H1 (cell line): ENCODE measurements around the gene TSPAN32.

ENCODE experiments used
- CTCF ChIP-seq, 3 experiments: IDR thresholded peaks; 1 replicate in 2 of 3; 2 replicates in 1 of 3; pipeline versions ENCODE4 v1.5.1 to v1.6.1; 2011; ENCODE audit warnings: low read length in 3 of 3, mild to moderate bottlenecking in 3 of 3, inconsistent platforms in 2 of 3, low read depth in 1 of 3, moderate library complexity in 1 of 3; ENCODE audit not compliant: insufficient read depth in 1 of 3; ENCODE audit errors: control extremely low read depth in 1 of 3
- POLR2A ChIP-seq, 2 experiments: IDR thresholded peaks; 1 replicate in 1 of 2; 2 replicates in 1 of 2; pipeline ENCODE4 v1.6.1; 2011; ENCODE audit warnings: low read depth in 2 of 2, low read length in 2 of 2, mild to moderate bottlenecking in 2 of 2; ENCODE audit errors: control extremely low read depth in 1 of 2
- SIN3A ChIP-seq, 2 experiments: IDR thresholded peaks in 1 of 2; conservative IDR thresholded peaks in 1 of 2; 2 replicates each; pipeline ENCODE4 v1.6.1; 2011 to 2012; ENCODE audit warnings: low read length in 2 of 2, improper control_type of control experiment in 1 of 2, low read depth in 1 of 2, mild to moderate bottlenecking in 1 of 2
- SP2 ChIP-seq: IDR thresholded peaks from 2 replicates; pipeline ENCODE4 v1.6.1; 2012; ENCODE audit warnings: mild to moderate bottlenecking, low read length, inconsistent platforms
- TBP ChIP-seq: IDR thresholded peaks from 2 replicates; pipeline ENCODE4 v1.6.1; 2011; ENCODE audit warnings: low read depth, low read length, improper control_type of control experiment

- peak in 1 of 3 experiments; percentile 1; a peak in 1 of 4 replicates for TF ChIP-seq CTCF (IDR thresholded peaks at IDR 0.05; ENCODE audit: control extremely low read depth in 1 of 3, insufficient read depth in 1 of 3, low read depth in 1 of 3, low read length in 3 of 3)
- TF ChIP-seq SP2 = no peak
- no peak for TF ChIP-seq TBP
- no peak for TF ChIP-seq SIN3A (conservative IDR thresholded peaks at IDR 0.05 in 1 of 2, IDR thresholded peaks at IDR 0.05 in 1 of 2; ENCODE audit: low read depth in 1 of 2, low read length in 2 of 2)
- no peak for TF ChIP-seq POLR2A (IDR thresholded peaks at IDR 0.05; ENCODE audit: control extremely low read depth in 1 of 2, low read depth in 2 of 2, low read length in 2 of 2)
These were observed 64.9 kb downstream of the TSPAN32 start for GRCh38 chr11:2366733-2367132.
